ENCODE data around the gene SIPA1L2. TPM values are rescaled to one million over a fixed set of nuclear protein-coding genes. Genes with fewer than 3 reads are reported as not detected.

The SIPA1L2 gene
- total RNA-seq, 4 donors from 2014 or later, result 20.5 to 111 (median 39.8) TPM

DNA sequence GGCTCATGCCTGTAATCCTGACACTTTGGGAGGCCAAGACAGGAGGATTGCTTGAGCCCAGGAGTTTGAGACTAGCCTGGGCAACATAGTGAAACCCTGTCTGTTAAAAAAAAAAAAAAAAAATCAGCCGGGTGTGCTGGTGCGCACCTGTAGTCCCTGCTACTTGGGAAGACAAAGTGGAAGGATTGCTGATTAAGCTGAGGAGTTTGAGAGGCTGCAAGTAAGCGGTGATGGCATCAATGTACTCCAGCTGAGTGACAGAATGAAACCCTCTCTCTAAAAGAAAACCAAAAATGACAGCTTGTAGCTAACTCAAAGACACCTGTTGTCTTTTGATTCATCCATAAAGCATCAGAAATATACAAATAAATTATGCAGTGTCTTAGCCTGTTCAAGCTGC lies 31.8 kb downstream of the SIPA1L2 start:
- ATAC-seq (ENCODE audit: low FRiP score) (no peak), DNase-seq (ENCODE audit: low spot score) (no peak)
- TF ChIP-seq, protein P1, sequence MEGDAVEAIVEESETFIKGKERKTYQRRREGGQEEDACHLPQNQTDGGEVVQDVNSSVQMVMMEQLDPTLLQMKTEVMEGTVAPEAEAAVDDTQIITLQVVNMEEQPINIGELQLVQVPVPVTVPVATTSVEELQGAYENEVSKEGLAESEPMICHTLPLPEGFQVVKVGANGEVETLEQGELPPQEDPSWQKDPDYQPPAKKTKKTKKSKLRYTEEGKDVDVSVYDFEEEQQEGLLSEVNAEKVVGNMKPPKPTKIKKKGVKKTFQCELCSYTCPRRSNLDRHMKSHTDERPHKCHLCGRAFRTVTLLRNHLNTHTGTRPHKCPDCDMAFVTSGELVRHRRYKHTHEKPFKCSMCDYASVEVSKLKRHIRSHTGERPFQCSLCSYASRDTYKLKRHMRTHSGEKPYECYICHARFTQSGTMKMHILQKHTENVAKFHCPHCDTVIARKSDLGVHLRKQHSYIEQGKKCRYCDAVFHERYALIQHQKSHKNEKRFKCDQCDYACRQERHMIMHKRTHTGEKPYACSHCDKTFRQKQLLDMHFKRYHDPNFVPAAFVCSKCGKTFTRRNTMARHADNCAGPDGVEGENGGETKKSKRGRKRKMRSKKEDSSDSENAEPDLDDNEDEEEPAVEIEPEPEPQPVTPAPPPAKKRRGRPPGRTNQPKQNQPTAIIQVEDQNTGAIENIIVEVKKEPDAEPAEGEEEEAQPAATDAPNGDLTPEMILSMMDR (IDR thresholded peaks at IDR 0.05), result no peak

DNA sequence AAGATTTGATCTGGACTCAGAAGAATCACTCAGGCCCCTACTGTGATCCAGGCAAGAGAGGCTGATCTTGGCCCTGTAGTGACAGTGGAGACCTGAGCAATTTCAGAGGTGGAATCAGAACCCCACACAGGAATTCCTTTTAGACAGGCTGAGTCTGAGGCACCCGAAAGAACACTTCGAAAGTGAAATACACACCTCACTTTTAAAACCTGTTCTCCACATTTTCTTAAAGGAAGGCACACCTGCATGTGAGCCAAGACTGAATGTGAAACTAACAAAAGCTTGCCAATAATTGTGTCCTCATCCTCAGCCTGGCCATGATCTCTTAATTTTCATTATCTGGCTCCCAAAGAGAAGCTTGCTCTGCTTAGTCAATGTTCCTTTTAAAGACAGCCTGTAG lies 32.2 kb downstream of the SIPA1L2 start:
- TF ChIP-seq, protein P1 (IDR thresholded peaks at IDR 0.05), result no peak
- DNase-seq (ENCODE audit: low spot score) (no peak), ATAC-seq (ENCODE audit: low FRiP score) (peak; percentile 19)

DNA sequence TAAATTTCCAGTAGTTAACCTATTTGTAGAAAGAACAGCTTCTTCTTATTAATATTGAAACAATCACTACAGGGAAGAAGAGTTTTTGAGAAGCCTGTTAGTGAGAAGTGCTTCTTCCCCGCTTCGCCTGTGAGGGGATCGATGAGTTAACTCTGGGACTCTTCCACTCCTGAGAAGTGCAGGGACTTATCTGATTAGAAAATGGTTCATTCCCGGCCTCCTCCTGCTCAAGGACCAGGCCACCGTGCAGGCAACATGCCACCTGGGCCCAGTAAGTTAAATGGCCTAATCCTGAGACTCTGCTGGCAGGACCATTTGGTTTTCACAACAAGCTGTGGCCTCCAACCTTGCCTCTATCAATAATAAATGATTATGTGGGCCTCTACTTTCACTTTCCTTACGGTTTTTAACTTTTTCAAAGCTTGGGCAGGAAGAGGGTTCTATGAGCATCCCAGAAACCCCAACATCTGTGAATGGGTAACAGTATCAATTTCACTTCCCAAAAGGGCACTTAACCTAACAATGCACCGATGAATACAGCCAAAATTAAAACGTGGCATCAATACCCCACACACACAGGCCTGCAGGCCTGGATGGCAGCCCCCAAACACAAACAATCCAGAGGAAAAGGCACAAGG lies 33.1 kb downstream of the SIPA1L2 start:
- ATAC-seq (ENCODE audit: low FRiP score), result no peak
- DNase-seq (ENCODE audit: low spot score), result no peak
- TF ChIP-seq, protein P1 (IDR thresholded peaks at IDR 0.05), result no peak

DNA sequence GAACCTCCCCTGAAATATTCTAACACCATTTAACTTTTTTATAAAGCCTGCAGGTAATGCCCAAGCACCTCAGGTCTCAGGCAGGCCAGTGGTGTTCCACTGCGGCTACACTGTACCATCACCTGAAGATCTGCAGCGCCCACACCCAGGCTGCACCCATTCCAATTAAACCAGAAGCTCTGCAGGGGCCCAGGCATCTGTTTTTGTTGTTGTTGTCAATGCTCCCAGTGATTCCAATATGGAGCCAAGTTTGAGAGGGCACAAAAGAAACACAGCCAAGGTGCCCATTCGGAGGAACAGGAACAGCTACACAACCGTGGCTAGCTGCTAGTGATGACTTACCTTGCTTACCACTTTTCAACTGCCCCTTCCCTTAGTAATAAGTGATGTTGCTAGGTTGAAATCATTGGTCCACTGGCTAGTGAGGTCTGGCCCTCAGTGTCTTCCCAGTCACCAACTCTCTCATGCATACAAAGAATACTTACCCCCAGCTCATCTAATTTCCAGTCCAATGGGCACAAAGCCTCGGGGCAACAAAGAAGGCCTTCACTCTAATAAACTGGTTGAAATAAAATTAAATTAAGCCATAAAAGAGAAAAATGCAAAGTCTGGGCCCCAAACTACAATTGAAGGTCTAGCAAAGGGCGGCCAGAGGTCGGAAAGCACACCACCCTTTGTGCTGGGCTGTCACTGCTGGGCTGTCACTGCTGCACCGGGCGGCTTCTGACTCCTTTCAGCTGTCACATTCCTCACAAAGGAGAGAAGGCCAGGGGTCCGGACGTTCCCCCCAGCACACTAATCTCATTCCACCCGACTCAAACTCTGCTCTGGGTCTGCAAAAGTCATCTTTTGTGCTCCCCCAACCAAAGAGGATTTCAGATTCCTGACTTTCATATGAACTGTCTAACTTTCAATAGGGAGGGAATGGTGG lies 34.9 kb downstream of the SIPA1L2 start:
- TF ChIP-seq, protein P1 (IDR thresholded peaks at IDR 0.05), result no peak
- no peak for ATAC-seq (ENCODE audit: low FRiP score)
- DNase-seq (ENCODE audit: low spot score), result no peak

DNA sequence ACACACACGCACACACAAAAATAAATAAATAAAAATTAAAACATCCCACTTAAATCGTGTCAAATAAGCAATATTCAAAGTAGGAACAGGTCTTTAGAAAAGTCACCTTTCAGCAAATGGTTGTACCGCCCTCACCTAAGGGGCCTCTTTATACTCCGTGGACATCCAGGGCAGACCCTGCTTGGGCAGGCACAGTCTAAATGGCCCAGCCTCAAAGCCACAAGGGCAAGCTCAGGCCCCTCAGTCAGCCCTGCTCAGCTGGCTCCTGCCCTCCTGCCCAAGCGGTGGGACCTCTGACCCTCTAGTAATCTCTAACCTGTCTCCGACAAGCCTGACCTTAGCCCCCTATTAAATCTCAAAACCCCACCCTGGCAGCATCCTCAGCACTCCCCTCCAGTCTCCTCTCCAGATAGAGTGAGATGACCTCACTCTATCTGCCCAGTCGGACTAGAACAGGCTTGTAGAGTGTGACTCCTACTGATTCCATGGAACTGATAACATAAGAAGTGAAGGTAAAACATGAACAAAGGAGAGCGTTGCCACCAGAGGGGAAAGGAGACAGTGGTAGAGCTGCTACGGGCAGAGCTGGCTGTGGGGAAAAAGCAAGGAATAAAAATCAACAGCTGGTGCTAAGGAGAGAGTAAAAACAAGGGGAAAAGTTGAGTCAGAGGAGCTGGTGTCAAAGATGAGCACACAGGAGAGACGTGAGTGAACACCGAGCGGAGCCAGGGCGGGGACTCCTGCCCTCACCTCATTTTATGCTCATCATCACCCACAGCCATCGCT lies 36.0 kb downstream of the SIPA1L2 start:
- DNase-seq (ENCODE audit: low spot score), result no peak
- TF ChIP-seq, protein P1 (IDR thresholded peaks at IDR 0.05), result no peak
- peak; percentile 65 for ATAC-seq (ENCODE audit: low FRiP score)

DNA sequence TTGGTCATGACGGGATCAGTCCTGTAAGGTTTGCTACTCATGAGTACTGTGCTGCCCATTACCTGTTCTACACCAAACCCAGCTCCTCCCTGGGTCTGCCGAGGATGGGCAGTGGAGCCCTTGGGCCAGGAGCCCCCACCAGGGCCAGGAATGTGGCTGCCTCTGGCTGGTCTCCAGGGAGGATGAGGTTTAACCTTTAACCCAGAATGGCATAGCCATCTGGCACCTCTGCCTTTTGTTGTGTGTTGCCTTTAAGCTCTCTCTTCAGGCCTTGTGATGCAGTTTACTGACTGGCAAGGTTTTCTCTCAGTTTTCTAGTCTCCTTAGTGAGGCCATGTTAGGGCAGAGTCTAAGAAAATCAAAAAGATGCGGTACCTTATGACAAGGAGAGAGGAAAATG lies 38.6 kb downstream of the SIPA1L2 start:
- no peak for DNase-seq (ENCODE audit: low spot score)
- TF ChIP-seq, protein P1 (IDR thresholded peaks at IDR 0.05), result no peak
- no peak for ATAC-seq (ENCODE audit: low FRiP score)
